CD4-positive, alpha-beta T cell treated with Interleukin-17A for 1 hour (primary cell): ENCODE data around the gene ULK2.
"Not testable (repeated sequence)": the region's sequence is repeated elsewhere in the genome, so short reads cannot be mapped to it uniquely, and the experiment has no call there.

Source experiments
- DNase-seq: peaks from one replicate; pipeline ENCODE4 v3.0.0-alpha.2; 2020

ULK2 gene

GRCh38 chr17:19766016-19766415 lies 101.7 kb downstream of the ULK2 start:
- DNase-seq = no peak

- DNase-seq = not testable (repeated sequence)
Observed at GRCh38 chr17:19763991-19764390, 103.7 kb downstream of the ULK2 start.

DNA sequence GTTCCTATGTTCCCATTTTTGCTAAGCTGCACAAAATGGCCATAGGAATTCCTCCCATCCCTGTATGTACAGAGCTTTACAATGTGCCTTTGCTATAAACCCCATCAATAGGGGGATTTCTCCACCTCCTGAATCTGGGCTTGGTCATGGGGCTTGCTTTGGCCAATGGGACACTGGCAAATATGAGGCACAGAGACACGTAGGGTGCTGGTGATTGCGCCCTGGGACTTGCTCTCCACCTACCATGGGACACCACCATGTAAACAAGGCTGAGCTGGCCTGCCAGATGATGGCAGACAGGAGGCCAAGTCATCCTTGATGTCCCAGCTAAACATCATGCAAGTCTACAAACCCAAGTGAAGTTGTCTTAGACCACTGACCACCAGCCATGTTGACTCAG lies 104.3 kb downstream of the ULK2 start:
- DNase-seq = no peak

DNA sequence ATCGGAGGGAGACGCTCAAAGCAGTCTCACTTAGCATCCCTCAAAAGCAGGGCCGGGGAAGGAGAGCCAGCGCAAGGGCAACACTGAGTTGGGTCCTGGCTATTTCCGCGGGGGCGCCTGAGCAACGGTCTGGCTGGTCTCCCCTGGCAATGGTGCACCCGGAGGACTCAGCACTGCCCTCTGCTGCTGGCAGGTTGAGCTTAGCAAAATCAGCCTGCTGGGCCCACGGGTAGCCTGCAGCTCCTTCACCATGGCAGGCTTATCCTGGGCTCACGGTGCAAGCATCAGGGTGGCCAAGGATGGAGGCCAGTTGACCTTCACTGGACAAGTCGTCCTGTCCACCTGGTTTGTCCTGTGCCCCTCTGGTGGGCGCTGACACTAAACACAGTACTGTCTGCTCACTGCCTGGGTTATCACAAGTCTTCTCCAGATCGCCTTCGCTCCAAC lies 105.2 kb downstream of the ULK2 start:
- DNase-seq = peak; percentile 66

GRCh38 chr17:19760746-19761145 lies 107.0 kb downstream of the ULK2 start:
- DNase-seq = no peak

DNA sequence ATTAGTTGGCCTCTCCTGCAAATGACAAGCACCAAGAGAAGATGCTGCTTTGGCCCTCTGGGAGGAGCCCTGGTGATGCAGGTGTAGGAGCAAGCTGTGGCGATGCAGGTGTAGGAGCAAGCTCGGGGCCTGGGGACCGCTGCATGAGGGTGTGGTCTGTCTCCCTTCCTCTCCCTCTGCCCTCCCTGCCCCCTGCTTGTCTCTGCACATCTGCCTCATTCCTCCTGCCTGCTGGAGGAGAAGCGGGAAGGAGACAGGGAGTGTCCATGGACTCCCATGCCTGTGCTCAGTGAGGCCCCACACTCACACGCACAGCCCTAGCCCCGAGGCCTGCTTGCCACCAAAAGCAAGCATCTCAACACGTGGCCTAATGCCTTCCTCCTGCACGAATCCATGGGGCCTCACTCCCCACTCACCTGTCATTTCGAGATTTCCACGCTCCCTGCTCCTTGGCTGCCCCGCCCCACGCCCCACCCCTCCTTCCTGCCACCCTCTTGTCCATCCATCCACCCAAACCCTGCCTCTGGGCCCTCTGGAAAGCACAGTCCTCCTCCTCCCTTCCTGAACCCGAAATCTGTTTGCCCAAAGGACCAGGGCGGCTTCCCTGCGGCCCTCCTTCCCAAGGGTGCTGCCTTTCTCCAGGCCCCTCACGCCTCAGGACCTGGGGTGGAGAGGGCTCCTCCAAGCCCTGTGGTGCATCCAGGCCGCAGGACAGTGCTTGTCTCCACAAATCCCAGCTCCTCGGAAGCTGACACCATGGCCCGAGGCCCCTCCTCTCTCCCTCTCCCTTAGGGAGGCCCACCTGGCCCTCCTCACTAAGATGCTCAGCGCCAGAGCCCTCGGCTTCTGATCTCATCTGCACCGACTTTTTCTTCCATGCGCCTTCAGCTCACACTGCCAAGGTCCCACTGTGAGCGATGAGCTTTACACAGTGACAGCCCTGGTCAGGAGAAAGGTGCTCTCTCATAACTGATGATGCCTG lies 107.9 kb downstream of the ULK2 start:
- no peak for DNase-seq

GRCh38 chr17:19757536-19758180 lies 110.1 kb downstream of the ULK2 start:
- no peak for DNase-seq

DNA sequence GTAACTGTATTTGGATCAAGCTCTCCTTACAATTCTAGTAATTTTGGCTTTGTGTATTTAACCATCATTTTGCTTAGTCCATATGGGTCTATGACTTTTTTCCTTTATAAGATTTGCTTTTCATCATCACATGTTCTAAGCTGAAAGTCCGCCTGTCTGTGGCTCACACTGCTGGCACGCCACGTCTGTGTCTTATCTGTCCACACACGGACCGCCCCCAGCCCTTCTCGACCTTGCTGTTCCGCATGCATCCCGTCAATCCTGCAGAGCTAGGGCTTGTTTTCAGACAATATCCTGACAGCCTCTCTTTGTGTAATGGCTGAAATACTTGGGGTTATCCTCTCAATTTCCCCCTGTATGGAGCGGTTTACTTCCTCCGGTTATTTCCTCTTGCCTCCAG lies 111.2 kb downstream of the ULK2 start:
- DNase-seq = no peak

DNA sequence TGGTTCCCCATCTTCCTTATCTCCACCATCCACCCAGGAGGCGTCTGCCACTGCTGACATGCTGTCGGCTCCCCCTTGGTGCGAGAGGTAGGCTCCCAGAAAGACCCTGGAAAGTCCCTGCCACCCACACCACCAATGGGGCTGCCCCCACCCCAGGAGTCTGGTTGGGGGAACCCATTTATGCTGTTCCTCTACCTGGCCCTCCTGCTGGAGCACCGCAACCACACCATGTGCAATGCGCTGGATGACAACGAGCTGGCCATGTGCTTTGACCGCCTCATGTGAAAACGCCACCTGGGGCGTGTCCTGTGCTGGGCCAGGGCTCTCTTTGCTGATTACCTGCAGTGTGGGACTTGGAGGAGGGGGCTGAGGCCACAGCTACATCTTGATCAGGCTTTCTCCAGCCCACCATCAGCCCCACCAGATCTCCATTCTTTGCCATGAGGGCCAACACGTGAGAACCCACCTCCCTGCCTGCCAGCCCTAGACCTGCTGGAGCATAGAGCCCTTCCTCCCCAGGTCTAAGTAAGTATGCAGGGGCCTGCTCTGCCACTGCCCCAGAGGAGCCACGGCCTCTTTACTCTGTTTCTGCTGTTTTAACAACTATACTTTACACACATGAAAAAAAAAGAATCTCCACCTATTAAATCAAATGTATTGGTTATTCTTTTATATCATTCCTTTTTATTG lies 111.8 kb downstream of the ULK2 start:
- DNase-seq = no peak

DNA sequence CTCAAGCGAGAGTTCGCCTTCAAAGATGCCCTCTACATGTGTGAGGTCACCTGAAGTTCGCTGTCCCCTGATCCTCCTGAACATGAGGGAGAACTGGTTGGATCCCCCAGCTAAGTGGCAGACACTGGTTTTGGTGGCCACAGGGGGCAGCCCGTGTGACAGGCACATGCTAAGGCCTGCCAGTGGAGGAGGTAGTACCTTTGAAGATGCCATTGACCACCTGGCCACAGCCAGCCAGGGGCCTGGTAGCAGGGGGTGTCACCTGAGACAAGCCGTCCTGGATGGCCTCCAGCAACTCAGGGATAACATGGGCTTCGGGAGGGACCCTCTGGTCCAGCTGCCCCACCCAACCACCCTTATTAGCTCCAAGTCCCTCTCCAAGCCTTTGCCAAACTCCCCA lies 112.3 kb downstream of the ULK2 start:
- DNase-seq = no peak

DNA sequence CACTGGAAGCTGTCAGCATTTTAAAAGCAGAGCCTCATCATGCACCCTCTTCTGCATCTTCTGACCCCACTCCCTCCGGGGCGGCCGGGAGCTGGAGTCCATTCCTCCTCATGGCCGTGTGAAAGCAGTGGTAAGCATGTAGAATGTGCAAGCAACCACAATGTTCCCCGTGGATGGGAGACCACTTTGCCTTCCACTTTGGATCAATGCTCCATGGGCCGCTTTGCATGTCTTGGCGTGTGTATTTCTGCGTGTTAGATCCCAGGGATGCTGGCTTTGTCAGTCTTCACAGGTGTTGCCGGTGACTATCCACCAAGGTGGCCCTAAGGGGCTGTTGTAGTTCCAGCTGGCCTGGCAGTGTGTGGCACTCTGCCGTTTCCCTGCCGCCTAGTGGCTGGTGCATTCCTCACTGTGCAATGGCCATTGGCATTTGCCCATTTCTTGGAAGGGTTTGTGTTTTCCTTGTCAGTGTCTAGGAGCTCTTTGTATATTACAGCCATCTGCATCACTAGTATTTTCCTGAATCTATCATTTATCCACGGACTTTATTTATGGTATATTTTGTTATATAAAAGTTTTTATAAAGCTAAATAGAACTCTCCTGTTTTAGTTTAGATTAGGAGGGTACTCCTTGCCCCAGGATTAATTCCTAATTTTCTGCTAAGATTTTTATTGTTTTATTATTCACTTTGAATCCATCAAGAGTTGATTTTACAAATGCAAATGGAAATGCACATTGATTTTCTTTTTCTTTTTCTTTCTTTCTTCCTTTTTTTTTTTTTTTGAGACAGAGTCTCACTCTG lies 113.9 kb downstream of the ULK2 start:
- DNase-seq = no peak

DNA sequence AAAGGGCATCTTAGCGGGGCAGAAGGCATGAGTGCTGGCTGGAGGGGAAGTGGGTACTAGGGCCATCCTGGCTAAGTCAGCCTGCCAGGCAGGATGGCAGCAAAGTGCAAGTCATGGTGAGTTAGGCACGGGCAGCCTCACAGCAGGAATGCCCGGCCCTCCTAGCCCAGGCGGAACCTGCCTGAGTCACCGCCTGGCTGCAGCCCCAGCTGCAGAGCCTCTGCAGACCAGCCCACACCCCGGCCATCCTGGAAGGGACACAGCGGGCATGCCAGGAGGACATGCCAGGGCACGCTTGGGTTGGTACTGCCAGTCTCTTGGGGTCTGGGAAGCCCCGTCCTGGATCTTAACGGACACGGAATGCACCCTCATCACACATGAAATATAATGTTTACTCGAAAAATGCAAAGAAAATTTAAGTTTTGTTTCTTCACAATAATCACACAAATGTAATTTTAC lies 114.7 kb downstream of the ULK2 start:
- DNase-seq = no peak

GRCh38 chr17:19752216-19753050 lies 115.3 kb downstream of the ULK2 start:
- no peak for DNase-seq

GRCh38 chr17:19750835-19751234 lies 116.9 kb downstream of the ULK2 start:
- no peak for DNase-seq

DNA sequence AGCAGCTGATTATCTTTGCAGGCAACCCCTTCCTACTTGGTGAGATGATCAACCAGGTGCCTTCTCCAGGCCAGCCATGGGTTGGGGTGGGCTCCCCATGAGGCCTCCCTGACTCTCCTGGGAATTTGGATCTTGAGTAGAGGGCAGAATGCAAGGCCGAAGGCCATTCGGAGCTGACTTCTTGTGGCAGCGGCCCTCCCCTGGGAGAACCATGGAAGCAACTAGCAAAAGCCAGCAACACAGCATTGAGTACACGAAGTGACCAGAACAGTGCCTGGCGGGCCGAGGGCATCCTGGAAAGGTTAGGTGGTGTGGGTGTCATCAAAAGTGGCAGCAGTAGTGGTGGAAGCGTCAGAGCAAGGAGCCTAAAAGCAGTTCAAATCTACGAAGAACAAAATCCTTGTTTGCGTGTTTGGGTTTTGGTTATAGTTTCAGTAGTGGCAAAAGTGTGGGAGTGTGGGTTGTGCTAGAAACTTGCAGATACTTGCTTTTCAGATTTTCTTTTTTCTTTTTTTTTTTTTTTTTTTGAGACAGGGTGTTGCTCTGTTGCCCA lies 117.6 kb downstream of the ULK2 start:
- DNase-seq = no peak

DNA sequence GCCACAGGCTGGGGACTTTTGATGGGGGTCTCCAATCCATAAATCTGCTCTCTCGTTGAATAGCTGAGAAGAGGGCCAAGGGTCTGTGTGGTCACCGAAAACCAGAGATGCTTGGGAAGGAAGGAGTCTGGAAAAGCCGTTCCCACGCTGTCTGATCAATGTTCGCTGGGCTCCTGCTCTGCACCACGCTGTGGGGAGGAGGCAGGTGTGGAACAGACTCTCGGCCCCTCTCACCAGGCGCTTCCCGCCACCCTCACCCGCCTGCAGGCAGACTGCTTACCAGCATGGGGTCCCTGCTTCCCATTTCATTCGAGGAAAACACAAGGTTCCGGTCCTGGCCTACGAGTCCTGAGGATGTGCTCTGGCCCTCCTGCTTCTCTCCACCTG lies 118.9 kb downstream of the ULK2 start:
- DNase-seq = no peak

- no peak for DNase-seq
Observed at GRCh38 chr17:19747829-19748806, 119.6 kb downstream of the ULK2 start, which contains the start of gene ALDH3A1. TSS of gene ALDH3A1 (minus strand) at chr17:19748298. CDS start at chr17:19745129, 3,169 bp downstream.

- DNase-seq = no peak
Observed at GRCh38 chr17:19747159-19747719, 120.5 kb downstream of the ULK2 start.

GRCh38 chr17:19746517-19746916 lies 121.2 kb downstream of the ULK2 start:
- DNase-seq = no peak
